Measurements from ENCODE around the gene ARPC5L. TPM values are rescaled to one million over a fixed set of nuclear protein-coding genes. Genes with fewer than 3 reads are reported as not detected.

ARPC5L gene
- total and polyA plus RNA-seq, 2 of the 13 experiments (the other 11 are each of a cell fraction or from before 2014, with no cell fraction given): 29.9 to 33.8 TPM

DNA sequence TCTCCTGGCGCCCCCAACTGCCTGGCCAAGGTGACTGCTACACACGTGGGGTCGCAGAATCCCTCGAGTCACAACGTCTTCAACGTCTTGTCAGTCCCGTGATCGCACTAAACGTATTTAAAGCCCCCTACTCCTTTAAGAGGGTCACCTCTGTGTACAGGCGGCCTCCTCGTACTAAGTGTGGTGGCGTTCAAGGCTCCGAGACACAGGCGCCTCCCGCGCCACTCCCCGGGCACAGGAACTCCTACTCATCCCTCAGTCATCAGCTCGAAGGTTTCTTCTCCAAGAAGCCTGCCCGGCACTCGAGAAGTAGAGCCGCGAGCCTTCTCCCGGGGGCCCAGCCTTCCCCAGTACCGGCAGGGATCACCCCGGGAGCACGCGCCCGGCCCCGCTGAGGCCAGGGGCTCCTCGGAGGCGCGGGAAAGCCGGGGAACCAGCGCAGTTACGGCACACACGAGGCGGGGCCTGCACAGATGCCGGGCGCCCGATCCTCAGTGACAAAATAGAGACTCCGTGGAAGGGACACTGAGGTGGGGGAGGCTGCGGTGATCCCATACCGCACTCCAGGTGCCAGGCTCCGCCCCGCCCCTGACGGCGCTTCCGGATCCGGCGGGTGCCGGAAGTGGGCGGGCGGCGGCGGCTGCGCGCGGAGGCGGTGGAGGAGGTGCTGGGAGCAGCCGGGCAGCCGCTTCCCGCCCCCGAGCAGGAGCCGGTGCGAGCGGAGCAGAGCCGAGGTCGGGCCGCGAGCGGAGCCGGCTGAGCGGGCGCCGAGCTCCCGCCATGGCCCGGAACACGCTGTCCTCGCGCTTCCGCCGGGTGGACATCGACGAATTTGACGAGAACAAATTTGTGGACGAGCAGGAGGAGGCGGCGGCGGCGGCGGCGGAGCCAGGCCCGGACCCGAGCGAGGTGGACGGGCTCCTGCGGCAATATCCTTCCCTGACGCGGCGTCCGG is 6.9 kb downstream of the ARPC5L start (continued):
- TF ChIP-seq, protein P1, sequence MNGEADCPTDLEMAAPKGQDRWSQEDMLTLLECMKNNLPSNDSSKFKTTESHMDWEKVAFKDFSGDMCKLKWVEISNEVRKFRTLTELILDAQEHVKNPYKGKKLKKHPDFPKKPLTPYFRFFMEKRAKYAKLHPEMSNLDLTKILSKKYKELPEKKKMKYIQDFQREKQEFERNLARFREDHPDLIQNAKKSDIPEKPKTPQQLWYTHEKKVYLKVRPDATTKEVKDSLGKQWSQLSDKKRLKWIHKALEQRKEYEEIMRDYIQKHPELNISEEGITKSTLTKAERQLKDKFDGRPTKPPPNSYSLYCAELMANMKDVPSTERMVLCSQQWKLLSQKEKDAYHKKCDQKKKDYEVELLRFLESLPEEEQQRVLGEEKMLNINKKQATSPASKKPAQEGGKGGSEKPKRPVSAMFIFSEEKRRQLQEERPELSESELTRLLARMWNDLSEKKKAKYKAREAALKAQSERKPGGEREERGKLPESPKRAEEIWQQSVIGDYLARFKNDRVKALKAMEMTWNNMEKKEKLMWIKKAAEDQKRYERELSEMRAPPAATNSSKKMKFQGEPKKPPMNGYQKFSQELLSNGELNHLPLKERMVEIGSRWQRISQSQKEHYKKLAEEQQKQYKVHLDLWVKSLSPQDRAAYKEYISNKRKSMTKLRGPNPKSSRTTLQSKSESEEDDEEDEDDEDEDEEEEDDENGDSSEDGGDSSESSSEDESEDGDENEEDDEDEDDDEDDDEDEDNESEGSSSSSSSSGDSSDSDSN (CRISPR knock-in tag; IDR thresholded peaks at IDR 0.05): peak; percentile 79
- TF ChIP-seq, protein P2, sequence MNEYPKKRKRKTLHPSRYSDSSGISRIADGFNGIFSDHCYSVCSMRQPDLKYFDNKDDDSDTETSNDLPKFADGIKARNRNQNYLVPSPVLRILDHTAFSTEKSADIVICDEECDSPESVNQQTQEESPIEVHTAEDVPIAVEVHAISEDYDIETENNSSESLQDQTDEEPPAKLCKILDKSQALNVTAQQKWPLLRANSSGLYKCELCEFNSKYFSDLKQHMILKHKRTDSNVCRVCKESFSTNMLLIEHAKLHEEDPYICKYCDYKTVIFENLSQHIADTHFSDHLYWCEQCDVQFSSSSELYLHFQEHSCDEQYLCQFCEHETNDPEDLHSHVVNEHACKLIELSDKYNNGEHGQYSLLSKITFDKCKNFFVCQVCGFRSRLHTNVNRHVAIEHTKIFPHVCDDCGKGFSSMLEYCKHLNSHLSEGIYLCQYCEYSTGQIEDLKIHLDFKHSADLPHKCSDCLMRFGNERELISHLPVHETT (CRISPR knock-in tag; conservative IDR thresholded peaks at IDR 0.05): peak; percentile 75; the same call in 1 of the 2 replicates
- TF ChIP-seq NFE2L2 (IDR thresholded peaks at IDR 0.05; ENCODE audit: low read length): no peak
- TF ChIP-seq KDM1A (CRISPR knock-in tag; IDR thresholded peaks at IDR 0.05): no peak
- TF ChIP-seq, protein P3, sequence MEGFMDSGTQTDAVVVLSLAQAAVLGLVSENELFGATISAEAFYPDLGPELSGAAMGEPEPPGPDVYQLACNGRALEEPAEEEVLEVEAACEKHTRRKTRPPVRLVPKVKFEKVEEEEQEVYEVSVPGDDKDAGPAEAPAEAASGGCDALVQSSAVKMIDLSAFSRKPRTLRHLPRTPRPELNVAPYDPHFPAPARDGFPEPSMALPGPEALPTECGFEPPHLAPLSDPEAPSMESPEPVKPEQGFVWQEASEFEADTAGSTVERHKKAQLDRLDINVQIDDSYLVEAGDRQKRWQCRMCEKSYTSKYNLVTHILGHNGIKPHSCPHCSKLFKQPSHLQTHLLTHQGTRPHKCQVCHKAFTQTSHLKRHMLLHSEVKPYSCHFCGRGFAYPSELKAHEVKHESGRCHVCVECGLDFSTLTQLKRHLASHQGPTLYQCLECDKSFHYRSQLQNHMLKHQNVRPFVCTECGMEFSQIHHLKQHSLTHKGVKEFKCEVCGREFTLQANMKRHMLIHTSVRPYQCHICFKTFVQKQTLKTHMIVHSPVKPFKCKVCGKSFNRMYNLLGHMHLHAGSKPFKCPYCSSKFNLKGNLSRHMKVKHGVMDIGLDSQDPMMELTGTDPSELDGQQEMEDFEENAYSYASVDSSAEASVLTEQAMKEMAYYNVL (CRISPR knock-in tag; IDR thresholded peaks at IDR 0.05; ENCODE audit: borderline replicate concordance): no peak
- no peak for TF ChIP-seq BHLHE40 (IDR thresholded peaks at IDR 0.05; ENCODE audit: low read length)
- 0 out of 2 replicates have a peak, but pooled peaks have one; percentile 6 for TF ChIP-seq CEBPG (CRISPR knock-in tag; IDR thresholded peaks at IDR 0.05)
- no peak for TF ChIP-seq RAD51 (IDR thresholded peaks at IDR 0.05; ENCODE audit: borderline replicate concordance)
- TF ChIP-seq, protein P4, sequence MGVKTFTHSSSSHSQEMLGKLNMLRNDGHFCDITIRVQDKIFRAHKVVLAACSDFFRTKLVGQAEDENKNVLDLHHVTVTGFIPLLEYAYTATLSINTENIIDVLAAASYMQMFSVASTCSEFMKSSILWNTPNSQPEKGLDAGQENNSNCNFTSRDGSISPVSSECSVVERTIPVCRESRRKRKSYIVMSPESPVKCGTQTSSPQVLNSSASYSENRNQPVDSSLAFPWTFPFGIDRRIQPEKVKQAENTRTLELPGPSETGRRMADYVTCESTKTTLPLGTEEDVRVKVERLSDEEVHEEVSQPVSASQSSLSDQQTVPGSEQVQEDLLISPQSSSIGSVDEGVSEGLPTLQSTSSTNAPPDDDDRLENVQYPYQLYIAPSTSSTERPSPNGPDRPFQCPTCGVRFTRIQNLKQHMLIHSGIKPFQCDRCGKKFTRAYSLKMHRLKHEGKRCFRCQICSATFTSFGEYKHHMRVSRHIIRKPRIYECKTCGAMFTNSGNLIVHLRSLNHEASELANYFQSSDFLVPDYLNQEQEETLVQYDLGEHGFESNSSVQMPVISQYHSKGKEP (CRISPR knock-in tag; IDR thresholded peaks at IDR 0.05): no peak
- no peak for TF ChIP-seq RARG (CRISPR knock-in tag; IDR thresholded peaks at IDR 0.05; ENCODE audit: low read depth)
- TF ChIP-seq, protein P5, sequence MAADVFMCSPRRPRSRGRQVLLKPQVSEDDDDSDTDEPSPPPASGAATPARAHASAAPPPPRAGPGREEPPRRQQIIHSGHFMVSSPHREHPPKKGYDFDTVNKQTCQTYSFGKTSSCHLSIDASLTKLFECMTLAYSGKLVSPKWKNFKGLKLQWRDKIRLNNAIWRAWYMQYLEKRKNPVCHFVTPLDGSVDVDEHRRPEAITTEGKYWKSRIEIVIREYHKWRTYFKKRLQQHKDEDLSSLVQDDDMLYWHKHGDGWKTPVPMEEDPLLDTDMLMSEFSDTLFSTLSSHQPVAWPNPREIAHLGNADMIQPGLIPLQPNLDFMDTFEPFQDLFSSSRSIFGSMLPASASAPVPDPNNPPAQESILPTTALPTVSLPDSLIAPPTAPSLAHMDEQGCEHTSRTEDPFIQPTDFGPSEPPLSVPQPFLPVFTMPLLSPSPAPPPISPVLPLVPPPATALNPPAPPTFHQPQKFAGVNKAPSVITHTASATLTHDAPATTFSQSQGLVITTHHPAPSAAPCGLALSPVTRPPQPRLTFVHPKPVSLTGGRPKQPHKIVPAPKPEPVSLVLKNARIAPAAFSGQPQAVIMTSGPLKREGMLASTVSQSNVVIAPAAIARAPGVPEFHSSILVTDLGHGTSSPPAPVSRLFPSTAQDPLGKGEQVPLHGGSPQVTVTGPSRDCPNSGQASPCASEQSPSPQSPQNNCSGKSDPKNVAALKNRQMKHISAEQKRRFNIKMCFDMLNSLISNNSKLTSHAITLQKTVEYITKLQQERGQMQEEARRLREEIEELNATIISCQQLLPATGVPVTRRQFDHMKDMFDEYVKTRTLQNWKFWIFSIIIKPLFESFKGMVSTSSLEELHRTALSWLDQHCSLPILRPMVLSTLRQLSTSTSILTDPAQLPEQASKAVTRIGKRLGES (CRISPR knock-in tag; IDR thresholded peaks at IDR 0.05; ENCODE audit: borderline replicate concordance): no peak
- TF ChIP-seq TEAD3 (CRISPR knock-in tag; optimal IDR thresholded peaks at IDR 0.05; ENCODE audit: borderline replicate concordance): peak; percentile 29
- TF ChIP-seq ZNF24 (IDR thresholded peaks at IDR 0.05): no peak
- no peak for TF ChIP-seq TCF7L2 (IDR thresholded peaks at IDR 0.05; ENCODE audit: low read depth, low read length)
- TF ChIP-seq PAX8 (CRISPR knock-in tag; IDR thresholded peaks at IDR 0.05; ENCODE audit: borderline replicate concordance): no peak
- peak; percentile 97 for TF ChIP-seq RBM39 (IDR thresholded peaks at IDR 0.05; ENCODE audit: low read depth, low read length, poor library complexity, severe bottlenecking)
- no peak for TF ChIP-seq CC2D1A (CRISPR knock-in tag; IDR thresholded peaks at IDR 0.05)
- no peak for TF ChIP-seq ZKSCAN1 (IDR thresholded peaks at IDR 0.05; ENCODE audit: low read length)
- TF ChIP-seq ZNF296 (CRISPR knock-in tag; conservative IDR thresholded peaks at IDR 0.05): no peak
